GM23338 (cell line): ENCODE data around the gene SNF8.

Experiments
- CTCF ChIP-seq, 2 experiments: fragments of 200-600 bp in 1 of 2; sonication (generic) in 1 of 2; conservative IDR thresholded peaks; 2 replicates each; pipeline versions ENCODE4 v1.5.1 to v1.6.1; 2016 to 2017; ENCODE audit warnings: antibody characterized with exemption in 2 of 2, low read depth in 2 of 2, mild to moderate bottlenecking in 2 of 2, moderate library complexity in 1 of 2
- REST ChIP-seq: IDR thresholded peaks from one replicate; pipeline ENCODE4 v1.6.1; 2018; ENCODE audit warnings: antibody characterized with exemption; ENCODE audit not compliant: unreplicated experiment

GRCh38 chr17:48905987-48906515, 38.6 kb downstream of the SNF8 start:
- no peak for TF ChIP-seq CTCF (conservative IDR thresholded peaks at IDR 0.05; ENCODE audit: low read depth in 2 of 2)
- no peak for TF ChIP-seq REST
